GM10248 (cell line): ENCODE data around the gene RCC2.
"Not testable (repeated sequence)": the region's sequence is repeated elsewhere in the genome, so short reads cannot be mapped to it uniquely, and the experiment has no call there.

Source experiments
- CTCF ChIA-PET: fragments of 300-600 bp; sonication (Branson Sonifier 250); formaldehyde crosslinking; extraction: SDS; loops from one replicate; lab custom pipeline; 2021; ENCODE audit warnings: antibody characterized with exemption; lab: Yijun Ruan, JAX
- POLR2A ChIA-PET: fragments of 350-650 bp; sonication (Branson Sonifier 250); formaldehyde crosslinking; extraction: SDS; loops from one replicate; lab custom pipeline; 2020; ENCODE audit warnings: antibody characterized with exemption; lab: Yijun Ruan, JAX
- DNase-seq: peaks from one replicate; pipeline ENCODE4 v3.0.0; 2012; ENCODE audit errors: extremely low spot score
- TF ChIP-seq, protein P1 (sequence below): IDR thresholded peaks from 2 replicates; pipeline ENCODE4 v1.5.1; 2012; ENCODE audit warnings: mild to moderate bottlenecking, low read depth; ENCODE audit errors: extremely low read depth, missing control alignments, control extremely low read depth

The RCC2 gene

DNA sequence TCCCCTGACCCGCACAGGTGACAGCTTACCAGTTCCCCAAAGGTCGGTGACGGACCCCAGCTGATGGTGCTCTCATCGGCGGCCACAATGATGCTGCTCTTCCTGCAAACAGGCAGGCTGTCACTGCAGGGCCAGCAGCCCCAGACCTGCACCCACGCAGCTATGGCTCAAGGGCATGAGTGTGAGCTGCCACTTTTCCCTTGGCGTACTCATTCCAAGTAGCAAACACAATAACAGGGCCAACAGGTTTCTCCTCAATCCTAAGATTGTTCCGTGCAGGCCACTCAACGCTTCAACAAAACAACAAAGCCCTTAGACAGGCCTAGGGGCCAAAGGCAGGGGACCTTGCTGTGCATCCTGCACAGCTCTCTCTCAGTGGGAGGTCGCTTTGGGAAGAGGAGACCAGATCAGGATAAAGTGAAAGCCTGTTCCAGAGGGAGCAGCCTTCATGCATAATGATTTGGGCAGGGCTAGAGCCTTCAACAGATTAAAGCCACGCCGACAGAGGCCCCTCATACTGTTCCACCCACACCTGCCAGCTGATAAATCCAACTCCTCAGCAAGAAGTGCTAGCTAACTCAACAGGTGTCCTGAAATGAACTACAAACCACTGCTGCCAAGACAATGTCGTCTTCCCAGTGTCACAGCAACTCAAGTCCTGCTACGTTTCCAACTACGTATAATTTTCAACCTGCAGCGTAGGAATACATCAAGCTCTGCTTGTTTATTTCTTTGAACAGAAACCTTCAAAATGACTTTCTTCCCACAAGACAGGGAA lies 27.2 kb downstream of the RCC2 start:
- ChIA-PET CTCF (interaction anchor here (0.8 to 1.2 kb wide), 2 partner anchors 10 to 12 kb away, joined by 3 read pairs; no protein-coding TSS in a partner anchor), POLR2A (no interaction called here)
- no peak for DNase-seq
- TF ChIP-seq, protein P1, sequence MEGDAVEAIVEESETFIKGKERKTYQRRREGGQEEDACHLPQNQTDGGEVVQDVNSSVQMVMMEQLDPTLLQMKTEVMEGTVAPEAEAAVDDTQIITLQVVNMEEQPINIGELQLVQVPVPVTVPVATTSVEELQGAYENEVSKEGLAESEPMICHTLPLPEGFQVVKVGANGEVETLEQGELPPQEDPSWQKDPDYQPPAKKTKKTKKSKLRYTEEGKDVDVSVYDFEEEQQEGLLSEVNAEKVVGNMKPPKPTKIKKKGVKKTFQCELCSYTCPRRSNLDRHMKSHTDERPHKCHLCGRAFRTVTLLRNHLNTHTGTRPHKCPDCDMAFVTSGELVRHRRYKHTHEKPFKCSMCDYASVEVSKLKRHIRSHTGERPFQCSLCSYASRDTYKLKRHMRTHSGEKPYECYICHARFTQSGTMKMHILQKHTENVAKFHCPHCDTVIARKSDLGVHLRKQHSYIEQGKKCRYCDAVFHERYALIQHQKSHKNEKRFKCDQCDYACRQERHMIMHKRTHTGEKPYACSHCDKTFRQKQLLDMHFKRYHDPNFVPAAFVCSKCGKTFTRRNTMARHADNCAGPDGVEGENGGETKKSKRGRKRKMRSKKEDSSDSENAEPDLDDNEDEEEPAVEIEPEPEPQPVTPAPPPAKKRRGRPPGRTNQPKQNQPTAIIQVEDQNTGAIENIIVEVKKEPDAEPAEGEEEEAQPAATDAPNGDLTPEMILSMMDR, result no peak

DNA sequence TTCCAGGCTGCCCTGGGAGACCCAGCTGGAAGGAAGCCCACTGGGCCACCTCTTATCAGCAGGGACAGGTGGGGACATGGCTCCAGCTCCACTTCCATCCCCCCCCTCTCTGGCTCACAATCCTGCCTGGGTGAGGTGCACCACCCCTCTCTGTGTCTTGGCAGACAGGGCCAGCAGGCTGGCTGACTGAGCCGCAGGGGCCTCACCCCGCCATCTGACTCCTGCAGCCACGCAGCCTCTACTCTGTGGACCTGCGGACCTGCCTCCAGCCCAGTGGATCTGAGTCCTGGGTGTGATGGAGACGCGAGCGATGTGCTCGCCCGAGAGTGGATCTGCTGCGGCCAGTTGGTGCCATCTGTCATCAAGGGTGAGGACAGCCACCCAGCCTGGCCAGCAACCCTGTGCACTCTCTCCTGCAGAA lies 30.1 kb downstream of the RCC2 start:
- no peak for DNase-seq
- POLR2A ChIA-PET, result no interaction called here
- CTCF ChIA-PET, result no interaction called here
- TF ChIP-seq, protein P1, result no peak

DNA sequence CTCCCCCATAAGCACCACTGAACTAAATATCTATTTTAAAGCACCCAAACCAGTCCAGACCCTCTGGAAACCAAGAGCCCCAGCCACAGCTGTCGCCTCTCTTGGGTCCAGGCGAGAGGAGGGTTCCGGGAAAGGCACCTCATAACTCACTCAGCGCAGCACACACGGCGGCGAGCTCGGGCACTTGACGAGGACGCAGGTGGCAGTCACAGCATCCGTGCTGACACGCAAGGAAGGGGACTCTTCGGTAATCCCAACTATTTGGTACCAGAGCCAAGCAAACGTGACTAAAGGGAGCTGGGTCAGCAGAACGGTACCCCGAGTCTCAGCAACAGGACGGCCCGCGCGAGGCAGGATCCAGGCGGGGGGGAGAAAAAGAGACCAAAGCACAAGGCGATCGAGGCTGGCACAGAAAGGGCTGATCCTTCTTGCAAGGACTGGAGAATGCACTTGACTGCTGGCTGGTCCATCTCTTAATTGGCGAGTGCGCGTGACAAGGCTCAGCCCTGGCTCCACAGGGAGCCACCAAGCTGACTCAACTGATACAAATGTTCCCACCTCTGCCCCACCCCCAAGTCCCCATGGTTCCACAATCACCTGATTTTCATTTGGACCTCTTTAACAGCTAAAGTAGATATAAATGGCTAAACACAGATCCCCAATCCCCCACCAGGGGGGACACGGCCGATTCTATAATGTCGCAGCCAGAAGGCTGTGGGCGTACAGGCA lies 31.5 kb downstream of the RCC2 start:
- CTCF ChIA-PET, POLR2A ChIA-PET: not testable (repeated sequence)

DNA sequence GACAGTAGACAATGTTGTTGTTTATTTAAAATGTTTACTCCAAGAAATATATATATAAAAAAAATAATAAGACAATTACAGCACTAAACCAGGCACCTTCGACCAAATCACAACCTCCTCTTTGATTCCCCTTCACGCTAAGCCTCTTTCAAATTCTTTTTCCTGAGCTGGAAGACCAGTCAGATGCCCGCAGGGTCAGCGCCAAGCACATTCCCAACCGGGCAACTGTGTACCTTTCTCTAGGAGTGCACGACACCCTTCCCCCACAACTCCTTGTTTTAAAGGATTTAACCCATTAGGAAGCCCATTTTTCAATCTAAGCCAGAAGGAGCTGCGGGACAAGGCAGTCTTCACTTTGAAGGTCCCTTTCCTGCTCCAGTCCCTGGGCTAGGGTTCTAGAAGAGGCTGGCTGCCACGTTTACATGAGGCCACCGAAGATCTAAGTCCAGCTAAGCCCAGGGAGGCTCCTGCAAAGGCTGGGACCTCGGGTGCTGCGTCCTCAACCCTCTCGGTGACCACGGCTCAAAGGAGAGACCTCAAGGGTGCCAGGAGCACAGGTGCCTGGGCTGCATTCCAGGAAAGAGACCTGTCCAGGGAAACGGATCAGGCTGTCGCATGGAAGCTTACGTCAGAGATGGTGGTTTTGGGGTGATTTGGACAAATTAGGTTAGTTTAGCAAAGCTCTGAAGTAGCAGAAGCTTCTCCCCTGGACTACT lies 32.6 kb downstream of the RCC2 start:
- POLR2A ChIA-PET, DNase-seq: not testable (repeated sequence)
- CTCF ChIA-PET, result interaction anchor here (0.7 to 2.4 kb wide), 7 partner anchors 10 to 345 kb away, joined by 3 to 10 read pairs (median 5); no protein-coding TSS in a partner anchor

More for the DNA sequence above, 31.5 kb downstream of the RCC2 start:
- not testable (repeated sequence) for DNase-seq

DNA sequence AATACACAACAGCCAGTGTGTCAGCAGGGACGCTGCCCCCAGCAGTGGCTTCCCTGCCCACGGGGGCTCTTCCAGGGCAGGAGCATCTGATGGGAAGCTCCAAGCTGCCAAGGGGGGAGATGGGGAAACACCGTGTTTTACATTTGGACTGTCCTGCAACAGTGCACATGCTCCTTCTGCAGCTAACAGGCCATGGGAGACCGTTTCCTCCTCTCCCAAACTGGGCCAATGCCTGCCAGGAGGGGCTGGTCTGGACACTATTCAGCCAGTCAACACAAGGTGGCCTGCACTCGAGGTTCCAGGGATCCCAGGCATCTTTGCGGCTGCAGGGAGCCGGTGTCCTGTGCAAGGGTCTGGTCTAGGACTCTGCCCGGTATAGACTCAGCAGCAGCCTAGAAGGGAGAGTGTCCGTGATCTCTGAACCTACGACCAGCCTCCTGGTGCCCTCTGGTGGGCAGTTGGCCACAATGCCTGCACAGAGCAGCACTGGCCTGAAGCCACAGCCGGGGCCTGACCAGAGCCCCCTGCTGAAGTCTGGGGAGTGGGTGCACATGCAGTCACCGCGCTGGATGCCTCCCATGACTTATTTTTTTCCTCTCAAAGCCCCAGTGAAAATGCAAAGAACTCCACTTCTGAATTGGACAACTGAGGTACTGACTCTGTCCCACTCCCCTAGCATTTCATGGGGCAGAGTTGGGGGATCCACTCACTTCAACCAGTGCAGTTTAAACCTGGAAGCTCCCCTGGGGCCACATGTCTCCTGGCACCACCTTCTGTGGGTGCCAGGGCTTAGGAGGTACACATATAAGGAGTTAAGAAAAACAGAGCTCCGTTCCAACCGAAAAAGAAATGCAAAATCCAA lies 33.3 kb downstream of the RCC2 start:
- ChIA-PET POLR2A (no interaction called here), CTCF (interaction anchor here (0.7 to 2.4 kb wide), 10 partner anchors 9 to 345 kb away, joined by 3 to 10 read pairs (median 4); no protein-coding TSS in a partner anchor)
- TF ChIP-seq, protein P1, result peak; percentile 84
- peak; percentile 78 for DNase-seq

DNA sequence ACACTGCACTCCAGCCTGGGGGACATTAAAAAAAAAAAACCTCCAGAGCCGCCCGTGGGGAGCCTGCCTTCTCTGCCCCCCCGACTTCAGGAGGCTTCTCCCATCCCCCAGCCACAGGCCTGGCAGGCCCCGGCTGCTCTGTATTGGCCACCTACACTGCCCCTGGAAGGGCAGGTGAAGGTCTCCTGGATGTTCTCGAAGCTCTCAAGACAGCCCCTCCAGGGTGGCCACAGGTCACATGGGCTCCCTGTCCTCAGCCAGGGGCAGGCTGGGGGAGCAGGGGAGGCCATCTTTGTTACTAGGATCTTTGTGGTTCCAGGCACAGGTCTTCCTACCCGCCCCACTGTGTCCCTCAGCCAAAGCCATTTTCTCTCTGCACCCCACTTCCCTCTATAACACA lies 34.7 kb downstream of the RCC2 start:
- POLR2A ChIA-PET, result no interaction called here
- TF ChIP-seq, protein P1, result no peak
- CTCF ChIA-PET, result interaction anchor here (2.4 kb wide), 1 partner anchor 11 kb away, joined by 9 read pairs; no protein-coding TSS in a partner anchor
- no peak for DNase-seq
